ENCODE results near the gene ABLIM2.

The ABLIM2 gene

GRCh38 chr4:8136972-8137710 lies 21.5 kb downstream of the ABLIM2 start:
- DNase-seq (ENCODE audit: low spot score), result no peak

GRCh38 chr4:8136529-8136928 lies 22.1 kb downstream of the ABLIM2 start:
- no peak for DNase-seq (ENCODE audit: low spot score)

GRCh38 chr4:8135666-8136065 lies 22.9 kb downstream of the ABLIM2 start:
- no peak for DNase-seq (ENCODE audit: low spot score)

GRCh38 chr4:8133897-8134563 lies 24.6 kb downstream of the ABLIM2 start:
- no peak for DNase-seq (ENCODE audit: low spot score)

GRCh38 chr4:8132947-8133705 lies 25.5 kb downstream of the ABLIM2 start:
- DNase-seq (ENCODE audit: low spot score), result no peak

GRCh38 chr4:8132400-8132799 lies 26.2 kb downstream of the ABLIM2 start:
- DNase-seq (ENCODE audit: low spot score), result no peak

GRCh38 chr4:8131826-8132225 lies 26.8 kb downstream of the ABLIM2 start:
- no peak for DNase-seq (ENCODE audit: low spot score)

- no peak for DNase-seq (ENCODE audit: low spot score)
Observed at GRCh38 chr4:8131210-8131609, 27.4 kb downstream of the ABLIM2 start.

GRCh38 chr4:8130346-8131066 lies 28.1 kb downstream of the ABLIM2 start:
- no peak for DNase-seq (ENCODE audit: low spot score)

- DNase-seq (ENCODE audit: low spot score), result no peak
Observed at GRCh38 chr4:8129785-8130184, 28.8 kb downstream of the ABLIM2 start.

- DNase-seq (ENCODE audit: low spot score), result no peak
Observed at GRCh38 chr4:8129136-8129535, 29.5 kb downstream of the ABLIM2 start.

GRCh38 chr4:8128100-8128856 lies 30.3 kb downstream of the ABLIM2 start:
- no peak for DNase-seq (ENCODE audit: low spot score)

- DNase-seq (ENCODE audit: low spot score), result no peak
Observed at GRCh38 chr4:8127051-8127826, 31.4 kb downstream of the ABLIM2 start.

GRCh38 chr4:8126523-8126922 lies 32.1 kb downstream of the ABLIM2 start:
- DNase-seq (ENCODE audit: low spot score), result no peak

- no peak for DNase-seq (ENCODE audit: low spot score)
Observed at GRCh38 chr4:8125526-8126056, 33.0 kb downstream of the ABLIM2 start.

- no peak for DNase-seq (ENCODE audit: low spot score)
Observed at GRCh38 chr4:8123870-8124269, 34.7 kb downstream of the ABLIM2 start.

- no peak for DNase-seq (ENCODE audit: low spot score)
Observed at GRCh38 chr4:8123389-8123788, 35.2 kb downstream of the ABLIM2 start.

- no peak for DNase-seq (ENCODE audit: low spot score)
Observed at GRCh38 chr4:8122746-8123145, 35.9 kb downstream of the ABLIM2 start.

- DNase-seq (ENCODE audit: low spot score), result no peak
Observed at GRCh38 chr4:8121292-8122015, 37.2 kb downstream of the ABLIM2 start.

GRCh38 chr4:8120501-8120900 lies 38.1 kb downstream of the ABLIM2 start:
- DNase-seq (ENCODE audit: low spot score), result no peak

Data from kidney capillary endothelial cell (primary cell).